Measurements from ENCODE around the gene RIPOR3.
"Not testable (repeated sequence)": the region's sequence is repeated elsewhere in the genome, so short reads cannot be mapped to it uniquely, and the experiment has no call there.

The RIPOR3 gene

DNA sequence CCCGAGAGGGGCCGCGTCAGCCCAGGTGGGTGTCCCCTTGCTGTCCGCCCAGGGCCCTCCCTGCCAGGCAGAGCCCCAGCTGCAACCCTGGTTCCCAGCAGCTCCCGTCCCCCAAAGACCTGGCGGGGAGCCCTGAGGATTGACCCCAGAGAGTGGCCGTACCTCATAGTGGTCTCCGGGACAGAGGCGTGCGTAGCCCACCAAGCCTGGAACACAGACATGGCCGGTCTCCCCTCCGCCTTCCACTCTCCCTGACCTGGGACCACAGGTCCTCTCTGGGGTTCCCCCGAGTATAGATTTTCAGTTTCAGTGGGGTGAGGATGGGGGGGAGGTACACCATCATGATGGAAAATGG is 82.6 kb downstream of the RIPOR3 start:
- DNase-seq (no peak), ATAC-seq (replicated peaks) (no peak)
- Mint-ChIP-seq H3K4me3 (no peak overlapping the region), H3K9me3 (no peaks in the 10 kb centered on the region), H3K4me1 (ENCODE audit: low read depth in 2 of 2) (no peaks in the 10 kb centered on the region), H3K27me3 (peaks cover 20 to 41% of the 10 kb centered on the region in 2 donors), H3K27ac (no peak overlapping the region), H3K36me3 (ENCODE audit: insufficient read depth) (no peaks in the 10 kb centered on the region)

DNA sequence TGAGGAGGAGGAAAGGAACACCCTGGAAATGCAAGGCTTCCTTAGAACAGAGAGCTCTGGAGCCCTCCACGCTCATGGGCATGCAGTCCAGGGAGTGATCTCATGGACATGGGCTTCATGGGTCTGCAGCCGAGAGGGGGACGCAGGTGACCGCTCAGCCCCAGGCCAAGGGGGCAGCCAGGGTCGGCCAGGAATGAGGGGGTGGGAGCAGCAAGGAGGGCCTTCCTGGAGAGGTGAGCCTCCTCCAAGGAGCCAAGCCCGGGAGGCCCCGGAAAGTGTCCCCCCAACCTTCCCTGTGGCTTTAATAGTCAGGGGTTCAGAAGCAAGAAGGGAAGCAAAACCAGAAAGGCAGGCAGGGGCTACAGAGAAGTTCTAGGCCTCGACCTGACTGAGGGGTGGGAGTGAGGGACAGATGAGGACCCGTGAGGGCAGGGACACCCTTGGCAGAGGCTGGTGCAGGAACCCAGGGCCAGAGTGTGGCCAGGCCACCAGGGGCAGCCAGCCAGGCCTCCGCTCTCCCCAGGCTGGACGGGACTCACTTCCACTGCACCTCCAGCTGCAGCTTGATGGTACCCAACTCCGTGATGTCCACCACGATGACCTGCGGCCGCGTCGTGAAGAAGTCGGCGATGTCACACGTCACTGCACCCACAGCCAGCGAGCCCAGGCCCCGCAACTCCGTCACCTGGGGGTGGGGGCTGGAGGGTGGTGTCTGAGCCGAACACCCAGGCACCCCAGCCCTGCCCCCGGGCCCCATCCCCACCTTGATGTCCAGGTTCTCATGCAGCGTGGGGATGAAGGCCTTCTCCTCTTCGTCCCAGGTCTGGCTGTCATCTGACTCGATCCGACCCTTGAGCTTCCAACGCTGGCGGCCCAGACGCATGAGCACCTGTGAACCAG is 83.2 kb downstream of the RIPOR3 start:
- Mint-ChIP-seq H3K4me3 (no peak overlapping the region), H3K9me3 (no peaks in the 10 kb centered on the region), H3K27me3 (peaks cover 20 to 47% of the 10 kb centered on the region in 2 donors), H3K36me3 (ENCODE audit: insufficient read depth) (no peaks in the 10 kb centered on the region), H3K4me1 (ENCODE audit: low read depth in 2 of 2) (peaks cover 0 to under 1% of the 10 kb centered on the region in 2 donors), H3K27ac (peak overlapping the region in 1 of 2 donors; percentile 23)
- DNase-seq, result no peak
- ATAC-seq (replicated peaks), result no peak

DNA sequence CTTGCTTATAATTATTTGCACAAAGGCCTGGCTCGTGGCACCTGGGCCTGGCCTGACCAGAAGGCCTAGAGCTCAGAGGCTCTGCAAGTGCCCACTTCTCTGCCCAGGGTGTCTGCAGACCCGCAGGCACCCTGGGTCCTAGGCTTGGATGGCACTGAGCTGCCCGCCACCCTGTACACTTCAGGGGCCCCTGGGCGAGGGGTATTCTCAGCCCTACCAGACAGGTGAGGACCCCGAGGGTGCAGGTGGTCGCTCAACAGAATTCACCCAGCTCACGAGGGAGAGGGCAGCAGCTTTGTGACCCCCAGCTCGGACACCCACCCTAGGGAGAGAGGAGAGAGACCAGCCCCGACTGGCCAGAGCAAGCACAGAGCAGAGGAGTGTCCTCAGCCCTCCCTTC is 83.9 kb downstream of the RIPOR3 start:
- no peaks in the 10 kb centered on the region for H3K9me3 Mint-ChIP-seq
- DNase-seq (no peak), ATAC-seq (replicated peaks) (no peak)
- H3K4me3 Mint-ChIP-seq, result no peak overlapping the region
- peaks cover 20 to 54% of the 10 kb centered on the region in 2 donors for H3K27me3 Mint-ChIP-seq
- no peaks in the 10 kb centered on the region for H3K36me3 Mint-ChIP-seq (ENCODE audit: insufficient read depth)
- H3K27ac Mint-ChIP-seq, result no peak overlapping the region
- H3K4me1 Mint-ChIP-seq (ENCODE audit: low read depth in 2 of 2), result peaks cover 0 to 5% of the 10 kb centered on the region in 2 donors

DNA sequence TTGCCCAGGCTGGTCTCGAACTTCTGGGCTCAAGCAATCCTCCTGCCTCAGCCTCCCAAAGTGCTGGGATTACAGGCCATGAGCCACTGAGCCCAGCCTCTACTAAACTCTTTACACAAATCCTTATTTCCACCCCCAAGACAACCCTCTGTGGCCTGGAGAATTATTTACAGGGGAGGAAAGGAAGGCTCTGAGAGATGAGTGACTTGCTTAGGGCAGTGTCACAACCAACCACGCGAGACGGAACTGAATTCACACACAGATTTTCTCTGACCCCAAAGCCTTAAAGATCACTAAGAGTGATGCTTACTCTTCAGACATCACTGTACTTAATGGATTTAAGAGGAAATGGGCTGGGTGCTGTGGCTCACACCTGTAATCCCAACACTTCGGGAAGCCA is 86.2 kb downstream of the RIPOR3 start:
- Mint-ChIP-seq H3K36me3 (ENCODE audit: insufficient read depth) (no peaks in the 10 kb centered on the region), H3K9me3 (no peaks in the 10 kb centered on the region)

DNA sequence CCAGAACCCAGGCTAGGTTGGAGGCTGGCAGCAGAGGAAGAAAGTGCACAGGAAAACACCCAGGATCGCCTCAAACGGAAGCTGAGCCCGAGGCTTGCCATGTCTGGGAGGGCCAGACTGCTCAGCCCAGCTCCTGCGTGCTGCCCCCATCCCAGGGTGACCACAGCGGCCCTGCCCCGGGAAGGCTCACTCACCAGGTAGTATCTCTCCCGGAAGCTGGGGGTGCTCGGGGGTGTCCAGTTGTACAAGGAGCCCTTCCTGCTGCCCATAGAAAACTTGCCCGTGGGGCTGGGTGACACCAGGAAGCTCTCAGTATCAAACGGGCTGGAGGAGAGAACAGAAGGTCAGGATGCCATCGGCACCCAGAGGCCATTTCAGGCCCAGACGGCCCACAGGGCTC is 86.9 kb downstream of the RIPOR3 start:
- no peaks in the 10 kb centered on the region for H3K9me3 Mint-ChIP-seq
- H3K27ac Mint-ChIP-seq, result no peak overlapping the region
- H3K27me3 Mint-ChIP-seq, result peaks cover 27 to 59% of the 10 kb centered on the region in 2 donors
- no peaks in the 10 kb centered on the region for H3K36me3 Mint-ChIP-seq (ENCODE audit: insufficient read depth)
- H3K4me3 Mint-ChIP-seq, result no peak overlapping the region
- DNase-seq (no peak), ATAC-seq (replicated peaks) (no peak)
- peaks cover 0 to 5% of the 10 kb centered on the region in 2 donors for H3K4me1 Mint-ChIP-seq (ENCODE audit: low read depth in 2 of 2)

More for the DNA sequence above, 86.2 kb downstream of the RIPOR3 start:
- ATAC-seq (replicated peaks) (no peak), DNase-seq (no peak)
- no peak overlapping the region for H3K27ac Mint-ChIP-seq
- H3K27me3 Mint-ChIP-seq, result peaks cover 27 to 58% of the 10 kb centered on the region in 2 donors
- H3K4me1 Mint-ChIP-seq (ENCODE audit: low read depth in 2 of 2), result peaks cover 0 to 5% of the 10 kb centered on the region in 2 donors
- no peak overlapping the region for H3K4me3 Mint-ChIP-seq

DNA sequence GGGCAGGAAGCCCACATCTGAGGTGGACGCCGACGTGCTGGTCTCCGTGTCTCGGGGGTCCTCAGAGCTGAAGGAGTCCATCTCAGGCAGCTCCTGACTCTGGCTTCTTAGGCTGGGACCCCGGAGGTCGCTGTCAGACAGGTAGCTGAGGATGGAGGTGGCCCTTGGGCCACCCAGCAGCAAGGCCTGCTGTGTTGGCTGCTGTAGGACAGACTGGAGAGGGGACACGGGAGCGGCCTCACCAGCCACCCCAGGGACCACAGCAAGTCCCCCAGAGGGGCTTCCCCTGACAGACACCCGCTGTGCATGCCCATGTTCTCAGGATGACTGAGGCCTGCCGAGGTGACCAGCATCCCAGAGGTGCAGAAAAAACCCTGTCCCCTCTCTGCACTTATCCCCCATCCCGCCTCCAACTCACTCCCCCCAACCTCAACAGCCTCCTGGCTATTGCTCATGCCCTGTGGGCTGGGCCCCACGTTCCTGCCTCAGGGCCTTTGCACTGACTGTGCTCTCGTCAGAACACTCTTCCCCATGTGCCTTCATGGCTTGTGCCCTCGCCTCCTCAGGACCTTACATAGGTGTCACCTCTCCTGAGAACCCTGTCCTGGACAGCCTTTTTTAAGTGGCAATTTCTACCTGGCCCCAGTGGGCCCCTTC is 88.8 kb downstream of the RIPOR3 start:
- ATAC-seq (replicated peaks), result no peak

DNA sequence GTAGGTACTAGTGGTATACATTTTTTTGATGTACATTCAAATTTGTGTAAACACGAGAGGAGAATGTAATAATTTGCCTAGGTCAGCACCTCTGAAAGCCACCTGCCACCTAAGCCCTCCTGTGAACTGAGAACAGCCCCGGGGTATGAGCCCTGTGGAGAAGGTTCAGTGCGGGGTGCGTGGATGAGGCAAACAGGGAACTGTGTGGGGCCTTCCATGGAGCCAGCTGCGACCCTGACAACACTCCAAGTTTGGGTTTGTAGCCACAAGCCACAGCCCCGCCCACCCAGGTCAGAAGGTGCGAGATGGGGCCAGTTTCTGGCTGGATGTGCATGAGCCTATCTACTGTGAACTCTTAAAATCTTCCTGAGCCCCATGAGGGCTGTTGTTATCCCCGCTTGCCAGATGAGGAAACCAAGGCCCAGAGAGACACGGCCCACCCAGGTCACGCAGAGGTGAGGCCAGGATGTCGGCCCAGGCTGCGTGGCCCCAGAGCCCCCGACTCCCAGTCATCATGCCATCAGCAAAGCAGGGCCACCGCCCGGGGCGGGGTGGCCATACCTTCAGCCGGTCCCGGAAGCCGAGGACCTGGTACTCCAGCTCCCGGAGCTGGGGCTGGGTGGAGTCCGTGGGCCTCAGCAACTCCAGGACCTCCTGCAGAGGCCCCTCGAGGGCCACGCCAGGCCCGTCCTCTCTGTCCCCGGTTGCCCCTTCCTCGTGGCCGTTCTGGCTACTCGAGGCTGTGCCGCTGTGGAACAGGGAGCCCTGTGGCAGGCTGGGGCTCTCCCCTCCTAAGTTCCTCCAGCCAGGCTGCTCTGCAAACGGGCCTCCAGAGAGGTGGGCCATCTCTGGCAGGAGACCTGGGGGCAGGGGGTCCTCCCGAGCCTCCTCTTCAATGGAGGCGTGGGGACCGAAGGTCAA is 89.6 kb downstream of the RIPOR3 start:
- H3K27ac Mint-ChIP-seq, result no peak overlapping the region
- H3K36me3 Mint-ChIP-seq (ENCODE audit: insufficient read depth), result peaks cover 3% of the 10 kb centered on the region
- H3K27me3 Mint-ChIP-seq, result peaks cover 17 to 44% of the 10 kb centered on the region in 2 donors
- DNase-seq (no peak), ATAC-seq (replicated peaks) (no peak)
- H3K4me1 Mint-ChIP-seq (ENCODE audit: low read depth in 2 of 2), result peaks cover 0 to 9% of the 10 kb centered on the region in 2 donors
- no peak overlapping the region for H3K4me3 Mint-ChIP-seq
- no peaks in the 10 kb centered on the region for H3K9me3 Mint-ChIP-seq

More for the DNA sequence above, 88.8 kb downstream of the RIPOR3 start:
- peaks cover 0 to 7% of the 10 kb centered on the region in 2 donors for H3K4me1 Mint-ChIP-seq (ENCODE audit: low read depth in 2 of 2)
- no peaks in the 10 kb centered on the region for H3K9me3 Mint-ChIP-seq
- DNase-seq, result no peak
- H3K4me3 Mint-ChIP-seq, result no peak overlapping the region
- H3K27ac Mint-ChIP-seq, result peak overlapping the region in 1 of 2 donors; percentile 44
- peaks cover 24 to 52% of the 10 kb centered on the region in 2 donors for H3K27me3 Mint-ChIP-seq
- H3K36me3 Mint-ChIP-seq (ENCODE audit: insufficient read depth), result no peaks in the 10 kb centered on the region

DNA sequence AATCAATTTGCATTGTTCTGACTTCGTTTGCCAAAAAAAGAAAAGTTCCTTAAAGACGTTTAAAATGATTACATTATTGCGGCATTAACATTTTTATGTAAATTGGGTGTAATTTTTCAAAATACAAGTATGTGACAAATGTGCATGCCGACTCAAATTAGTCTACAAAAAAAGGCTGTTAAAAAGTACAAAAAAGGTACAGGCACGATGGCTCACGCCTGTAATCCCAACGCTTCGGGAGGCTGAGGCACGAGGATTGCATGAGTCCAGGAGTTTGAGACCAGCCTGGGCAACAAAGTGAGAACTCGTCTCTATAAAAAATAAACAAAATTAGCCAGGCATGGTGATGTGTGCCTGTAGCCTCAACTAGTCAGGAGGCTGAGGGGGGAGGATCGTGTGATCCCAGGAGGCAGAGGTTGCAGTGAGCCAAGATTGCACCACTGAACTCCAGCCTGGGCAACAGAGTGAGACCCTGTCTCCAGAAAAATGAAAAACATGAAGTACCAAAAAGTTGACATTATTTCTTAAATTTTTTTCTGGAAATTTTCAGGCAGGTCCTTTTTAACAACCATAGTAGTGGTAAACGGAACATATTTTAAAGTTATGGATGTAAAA is 91.0 kb downstream of the RIPOR3 start:
- H3K9me3 Mint-ChIP-seq, result no peaks in the 10 kb centered on the region
- peaks cover 0 to 16% of the 10 kb centered on the region in 2 donors for H3K4me1 Mint-ChIP-seq (ENCODE audit: low read depth in 2 of 2)
- H3K4me3 Mint-ChIP-seq, result no peak overlapping the region
- H3K27ac Mint-ChIP-seq, result no peak overlapping the region
- no peak for DNase-seq
- H3K36me3 Mint-ChIP-seq (ENCODE audit: insufficient read depth), result peaks cover 11% of the 10 kb centered on the region
- H3K27me3 Mint-ChIP-seq, result peaks cover 8 to 34% of the 10 kb centered on the region in 2 donors
- ATAC-seq (replicated peaks), result no peak

DNA sequence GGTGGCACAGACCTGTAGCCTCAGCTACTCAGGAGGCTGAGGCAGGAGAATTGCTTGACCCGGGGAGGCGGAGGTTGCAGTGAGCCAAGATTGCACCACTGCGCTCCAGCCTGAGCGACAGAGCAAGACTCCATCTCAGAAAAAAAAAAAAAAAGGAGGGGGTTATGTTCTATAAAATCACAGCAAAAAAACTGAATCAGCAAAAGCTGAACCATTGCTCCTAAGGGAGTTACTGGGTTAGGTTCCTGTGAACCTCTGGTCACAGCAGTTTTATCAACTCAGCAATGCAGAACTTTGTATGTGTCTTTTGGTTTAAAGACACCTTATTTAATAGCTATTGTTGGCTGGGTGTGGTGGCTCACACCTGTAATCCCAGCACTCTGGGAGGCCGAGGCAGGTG is 92.6 kb downstream of the RIPOR3 start:
- H3K9me3 Mint-ChIP-seq; ATAC-seq (replicated peaks); DNase-seq; H3K4me3 Mint-ChIP-seq; H3K27ac Mint-ChIP-seq: not testable (repeated sequence)
- peaks cover 12% of the 10 kb centered on the region for H3K36me3 Mint-ChIP-seq (ENCODE audit: insufficient read depth)
- peaks cover 0 to 19% of the 10 kb centered on the region in 2 donors for H3K4me1 Mint-ChIP-seq (ENCODE audit: low read depth in 2 of 2)
- peaks cover 8 to 26% of the 10 kb centered on the region in 2 donors for H3K27me3 Mint-ChIP-seq

DNA sequence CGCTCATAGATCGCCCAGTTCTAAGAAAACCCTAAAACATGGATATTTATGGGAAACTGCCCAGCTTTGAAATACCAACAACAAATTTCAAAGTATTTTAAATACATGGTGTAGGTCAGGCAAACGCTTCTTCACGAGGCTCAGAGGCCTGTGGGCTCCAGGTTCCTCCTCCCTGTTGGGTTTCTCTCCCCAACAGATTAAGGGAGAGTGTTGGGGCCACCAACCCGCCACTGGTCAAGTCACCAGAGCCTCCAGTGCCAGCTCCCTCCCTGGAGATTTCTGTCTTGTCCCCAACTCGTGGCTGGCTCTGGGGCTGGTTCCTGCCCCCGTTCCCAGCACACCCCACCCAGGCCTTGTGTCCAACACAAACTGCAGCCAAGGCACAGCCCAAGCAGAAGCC is 93.3 kb downstream of the RIPOR3 start:
- Mint-ChIP-seq H3K4me1 (ENCODE audit: low read depth in 2 of 2) (peaks cover 0 to 19% of the 10 kb centered on the region in 2 donors), H3K27me3 (peaks cover 8 to 19% of the 10 kb centered on the region in 2 donors), H3K9me3 (no peaks in the 10 kb centered on the region), H3K36me3 (ENCODE audit: insufficient read depth) (peaks cover 12% of the 10 kb centered on the region), H3K4me3 (no peak overlapping the region), H3K27ac (peak overlapping the region; percentile 10 to 35)
- ATAC-seq (replicated peaks) (no peak), DNase-seq (no peak)

DNA sequence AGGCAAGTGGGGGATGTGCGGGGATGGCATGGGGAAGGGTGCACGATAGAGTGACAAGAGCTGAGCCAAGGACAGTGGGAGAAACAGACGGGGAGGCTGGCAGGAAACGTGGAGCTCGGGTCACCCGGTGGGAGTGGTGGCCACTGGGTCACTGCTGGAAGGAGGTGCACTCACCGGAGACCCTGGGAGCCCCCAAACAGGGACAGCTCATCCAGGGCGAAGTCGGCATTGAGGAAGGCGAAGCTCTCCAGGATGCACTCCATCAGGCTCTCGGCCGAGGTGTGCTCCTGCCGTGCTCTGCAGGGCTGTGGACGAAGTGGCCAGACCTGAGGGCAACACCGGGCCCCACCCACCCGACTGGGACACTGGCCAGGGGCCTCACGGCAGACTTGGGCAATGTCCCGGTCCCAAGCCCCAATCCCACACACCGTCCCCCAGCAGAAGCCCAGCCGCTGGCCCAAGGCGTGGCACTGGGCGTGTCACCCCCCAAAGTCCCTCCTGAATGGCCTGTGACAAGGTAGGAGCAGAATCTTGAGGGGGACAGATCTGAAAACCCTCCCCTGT is 93.9 kb downstream of the RIPOR3 start:
- DNase-seq (no peak), ATAC-seq (replicated peaks) (no peak)
- no peaks in the 10 kb centered on the region for H3K9me3 Mint-ChIP-seq
- peak overlapping the region in 1 of 2 donors; percentile 63 for H3K27ac Mint-ChIP-seq
- H3K4me3 Mint-ChIP-seq, result no peak overlapping the region
- H3K27me3 Mint-ChIP-seq, result peaks cover 8 to 13% of the 10 kb centered on the region in 2 donors
- H3K4me1 Mint-ChIP-seq (ENCODE audit: low read depth in 2 of 2), result peaks cover 0 to 15% of the 10 kb centered on the region in 2 donors
- peaks cover 16% of the 10 kb centered on the region for H3K36me3 Mint-ChIP-seq (ENCODE audit: insufficient read depth)

DNA sequence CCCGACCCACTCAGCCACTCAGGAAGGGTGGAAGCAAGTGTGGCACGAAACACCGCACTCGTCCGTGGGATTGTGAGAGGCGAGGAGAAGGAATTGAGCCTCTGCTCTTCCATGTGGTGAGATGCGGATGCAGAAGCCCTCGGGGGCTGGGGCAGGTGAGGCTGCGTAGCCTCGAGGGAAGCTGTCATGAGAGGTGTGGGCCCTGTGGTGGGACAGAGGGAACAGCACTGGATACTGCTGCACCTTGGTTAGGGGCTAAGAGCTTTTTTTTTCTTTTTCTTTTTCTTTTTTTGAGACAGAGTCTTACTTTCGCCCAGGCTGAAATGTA is 94.7 kb downstream of the RIPOR3 start:
- H3K4me3 Mint-ChIP-seq, result no peak overlapping the region
- H3K4me1 Mint-ChIP-seq (ENCODE audit: low read depth in 2 of 2), result peaks cover 0 to 15% of the 10 kb centered on the region in 2 donors
- H3K9me3 Mint-ChIP-seq, result no peaks in the 10 kb centered on the region
- H3K36me3 Mint-ChIP-seq (ENCODE audit: insufficient read depth), result peaks cover 16% of the 10 kb centered on the region
- no peak overlapping the region for H3K27ac Mint-ChIP-seq
- H3K27me3 Mint-ChIP-seq, result peaks cover 8 to 13% of the 10 kb centered on the region in 2 donors
- no peak for ATAC-seq (replicated peaks)
- no peak for DNase-seq

Measured in effector memory CD8-positive, alpha-beta T cell (primary cell).